DMS53 (cell line): ENCODE data around the gene RAET1L.
"Not testable (repeated sequence)": the region's sequence is repeated elsewhere in the genome, so short reads cannot be mapped to it uniquely, and the experiment has no call there.

Experiments used
- DNase-seq: peaks from one replicate; lab custom pipeline; 2025; lab: John Stamatoyannopoulos, UW

The RAET1L gene

DNA sequence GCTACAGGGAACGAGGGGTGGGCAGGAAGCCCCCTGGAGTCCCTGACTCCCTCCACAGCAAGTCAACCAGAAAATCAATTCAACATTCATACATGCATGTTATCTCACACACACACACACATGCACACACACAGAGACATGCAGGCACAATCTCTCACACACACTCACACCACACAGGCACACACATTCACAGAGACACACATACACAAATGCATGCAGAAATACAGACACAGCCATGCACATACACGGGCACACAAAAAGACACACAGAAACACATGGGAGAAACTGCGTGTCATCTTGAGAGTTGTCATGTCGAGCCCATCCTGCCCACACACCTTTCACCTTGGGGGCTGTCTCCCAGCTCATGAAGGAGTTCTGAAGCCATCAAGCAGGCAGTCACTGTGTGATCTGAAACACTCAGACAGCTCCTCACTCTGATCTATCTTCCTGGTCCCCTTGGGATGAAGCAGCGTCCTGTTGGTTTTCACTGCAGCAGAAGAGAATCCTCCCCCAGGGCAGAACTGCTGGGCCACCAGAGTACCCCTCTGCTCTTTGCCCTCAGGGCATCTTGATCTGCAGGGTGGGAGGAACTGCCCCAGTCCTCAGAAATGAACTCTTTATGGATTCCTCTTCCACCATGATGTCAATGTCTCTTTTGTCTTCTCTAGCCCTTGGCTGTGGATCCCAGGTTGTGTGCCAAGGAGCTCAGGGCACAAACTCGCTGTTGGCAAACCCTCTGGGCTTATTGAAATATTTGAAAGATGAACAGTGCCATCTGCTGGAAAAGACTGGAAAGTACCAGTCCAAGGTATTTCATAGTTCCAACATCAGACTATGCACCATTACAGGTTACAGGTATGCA lies 8.8 kb downstream of the RAET1L start:
- DNase-seq: peak; percentile 84

DNA sequence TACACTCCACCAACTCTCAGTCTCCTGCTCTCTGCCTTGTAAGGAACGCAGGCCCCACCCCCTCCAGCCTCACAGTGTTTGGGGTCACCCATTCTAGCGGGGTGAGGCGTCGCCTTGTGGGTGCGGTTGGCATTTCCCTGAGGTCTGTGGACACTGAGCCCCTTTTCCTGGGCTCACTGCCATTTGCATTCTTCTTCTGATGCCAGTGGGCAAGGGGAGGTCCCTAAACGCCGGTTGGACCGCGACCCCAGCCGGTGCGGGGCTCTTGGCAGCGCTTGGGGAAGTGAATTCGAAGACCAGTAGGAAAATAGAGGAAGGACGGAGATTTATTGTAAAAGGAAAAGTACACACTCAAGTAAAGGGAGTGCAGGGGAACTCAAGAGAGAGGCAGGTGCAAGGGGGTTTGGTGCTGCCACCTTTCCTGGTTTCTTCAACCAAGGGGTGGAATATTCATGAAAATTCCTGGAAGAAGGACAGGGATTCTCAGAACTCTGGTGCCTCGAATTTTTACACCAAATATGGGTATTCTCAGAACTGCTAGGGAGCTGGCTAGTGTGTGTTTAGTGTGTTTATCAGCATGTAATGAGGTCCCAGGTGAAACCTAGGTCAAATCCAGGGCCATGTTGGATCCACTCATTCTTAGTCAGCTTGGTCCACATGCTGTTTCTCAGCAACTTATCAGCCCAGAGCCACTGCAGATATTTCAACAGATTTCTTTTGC lies 9.9 kb downstream of the RAET1L start:
- DNase-seq: not testable (repeated sequence)

DNA sequence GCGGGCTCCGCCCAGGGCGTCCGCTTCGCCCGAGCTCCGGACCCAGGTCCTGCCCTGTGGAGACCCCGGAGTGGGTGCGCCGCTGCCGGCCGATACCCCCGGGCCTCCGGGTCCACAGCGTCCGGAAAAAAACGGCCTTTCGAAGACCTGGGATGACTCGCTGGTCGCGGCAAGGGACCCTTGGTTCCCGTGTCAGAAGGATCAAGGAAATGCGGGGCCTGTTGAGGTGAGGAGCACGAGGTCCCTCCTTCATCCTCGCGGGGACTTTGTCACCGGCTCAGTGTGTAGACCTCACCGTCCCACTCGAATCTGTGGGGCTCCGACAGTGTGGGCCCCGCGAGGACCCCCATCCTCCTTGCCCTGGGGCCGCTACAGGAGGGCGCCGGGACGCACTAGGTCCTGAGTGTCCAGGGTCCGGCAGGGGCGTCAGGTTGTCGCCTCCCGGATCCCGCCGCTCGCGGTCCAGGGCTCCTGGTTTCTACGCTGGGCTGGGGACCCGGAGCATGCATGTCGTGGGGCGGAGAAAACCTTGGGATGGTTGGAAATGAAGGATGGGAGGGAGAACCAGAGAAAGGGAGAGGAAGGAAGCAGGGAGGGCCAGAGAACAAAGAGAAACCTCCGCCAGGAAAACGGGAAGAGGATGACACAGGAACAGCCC lies 10.6 kb downstream of the RAET1L start:
- peak; percentile 19 for DNase-seq

DNA sequence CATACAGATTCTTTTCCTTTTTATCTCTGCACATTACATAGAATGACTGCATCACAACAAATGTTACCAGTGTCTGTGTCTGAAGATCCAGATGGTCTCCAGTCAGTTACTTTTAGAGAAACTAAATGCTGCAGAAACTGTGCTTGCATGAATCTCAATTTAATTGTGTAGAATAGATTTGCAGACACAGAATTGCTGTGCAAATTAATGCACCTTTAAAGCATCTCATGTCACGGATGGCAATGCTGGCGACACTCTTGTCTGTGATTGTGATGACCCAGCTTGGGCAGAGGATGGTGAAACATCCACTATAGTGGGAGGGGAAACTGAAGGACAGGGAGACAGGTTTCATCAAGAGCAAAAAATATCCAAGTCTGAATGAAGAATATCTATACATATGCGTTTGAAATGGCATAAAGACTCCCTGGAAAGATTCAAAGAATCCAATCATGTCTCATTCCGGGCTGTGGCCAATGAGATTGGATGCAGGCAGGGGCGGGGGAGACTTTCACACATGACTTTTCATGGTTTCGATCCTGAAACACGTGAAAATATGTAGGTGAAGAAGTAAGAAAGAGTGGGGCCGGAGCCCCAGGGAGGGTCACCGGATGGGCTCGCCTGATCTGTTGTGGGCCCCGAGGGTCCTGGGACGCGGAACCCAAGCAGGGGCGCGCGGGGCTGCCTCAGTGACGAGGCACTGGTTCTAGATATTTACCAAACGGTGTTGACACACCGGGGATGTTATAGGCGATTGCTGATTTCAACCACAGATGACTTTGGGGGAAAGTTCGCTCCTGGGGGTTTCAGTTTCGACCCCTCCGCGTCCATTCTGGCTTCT lies 11.3 kb downstream of the RAET1L start:
- DNase-seq: not testable (repeated sequence)

DNA sequence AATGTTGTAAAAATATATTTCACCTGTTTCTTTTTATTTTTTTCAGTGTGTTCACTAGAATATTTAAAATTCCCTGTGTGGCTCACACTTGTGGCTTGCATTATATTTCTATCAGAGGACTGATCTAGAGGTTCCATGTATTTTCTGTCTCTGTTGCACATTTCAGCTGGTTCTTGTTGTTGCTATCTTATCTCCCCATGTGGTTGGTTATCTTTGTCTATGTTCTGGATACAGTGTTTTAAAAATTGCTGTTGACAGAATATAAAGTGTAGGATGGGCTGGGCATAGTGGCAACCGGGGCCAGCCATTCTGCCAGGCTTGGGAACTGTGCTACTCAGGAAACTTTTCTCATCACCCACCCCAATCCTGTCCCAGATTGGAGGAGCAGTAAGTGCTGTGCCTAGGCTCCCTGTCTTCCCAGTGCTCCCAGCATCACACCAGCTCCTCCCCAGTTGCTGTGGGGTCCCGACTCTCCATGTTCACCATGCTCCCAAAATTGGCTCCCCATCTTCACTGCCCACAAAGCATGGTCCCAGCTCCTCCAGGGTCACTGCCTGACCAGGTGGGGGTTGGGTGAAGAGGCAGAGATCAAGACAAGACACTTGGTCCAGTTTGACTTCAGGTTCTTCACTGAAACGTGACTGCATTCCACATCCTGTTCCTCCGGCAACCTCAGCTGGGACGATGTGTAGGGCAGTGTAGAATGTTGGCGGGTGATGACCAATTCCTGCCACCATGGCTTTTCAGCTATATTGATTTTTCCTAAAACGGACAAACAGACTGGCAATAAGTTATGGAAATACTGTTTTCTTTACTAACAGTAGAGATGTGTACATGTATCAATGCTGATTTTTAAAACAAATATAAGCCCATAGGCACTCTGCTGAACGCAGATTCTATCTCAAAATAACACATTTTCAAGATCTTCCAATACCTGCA lies 12.2 kb downstream of the RAET1L start:
- not testable (repeated sequence) for DNase-seq

DNA sequence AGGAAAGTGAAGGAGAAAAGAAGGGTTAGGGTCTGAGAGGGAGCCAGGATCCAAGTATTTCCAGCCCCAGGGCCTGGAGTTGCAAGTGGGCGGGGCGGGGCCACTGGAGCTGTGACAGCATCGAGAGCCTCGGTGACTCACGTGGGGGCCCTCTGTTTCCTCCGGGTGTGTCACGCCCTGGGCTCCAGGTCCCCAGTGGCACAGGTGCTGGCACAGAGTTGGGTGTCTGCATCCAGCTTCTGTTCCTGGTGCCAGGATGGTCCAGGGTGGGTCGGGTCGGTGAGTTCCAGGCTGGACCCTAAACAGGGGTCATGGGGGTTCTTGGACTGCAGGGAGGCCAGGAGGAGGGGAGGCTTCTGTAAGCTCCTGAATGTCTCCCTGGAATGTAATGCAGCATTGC lies 16.7 kb downstream of the RAET1L start:
- DNase-seq: peak; percentile 73

DNA sequence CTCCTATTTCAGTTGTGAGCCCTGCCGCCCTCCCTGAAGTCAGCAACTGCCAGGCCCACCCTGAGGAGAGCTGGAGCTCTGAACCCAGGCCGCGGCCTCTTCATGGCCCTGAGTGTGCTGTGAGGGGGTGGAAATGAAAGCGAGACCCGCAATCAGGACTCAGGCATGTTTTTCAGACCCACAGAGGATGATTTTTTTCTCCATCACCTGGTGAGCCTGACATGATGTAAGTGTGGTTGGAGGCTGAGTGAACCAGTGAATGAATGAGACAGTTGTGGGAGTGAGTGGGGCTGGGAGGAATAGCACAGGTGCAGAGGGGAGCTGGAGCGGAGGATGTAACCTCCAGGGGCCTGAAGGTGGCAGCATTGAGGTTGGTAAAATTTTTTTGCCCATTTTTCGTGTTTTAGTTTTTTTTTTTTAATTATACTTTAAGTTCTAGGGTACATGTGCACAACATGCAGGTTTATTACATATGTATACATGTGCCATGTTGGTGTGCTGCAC lies 18.3 kb downstream of the RAET1L start:
- DNase-seq: peak; percentile 66

DNA sequence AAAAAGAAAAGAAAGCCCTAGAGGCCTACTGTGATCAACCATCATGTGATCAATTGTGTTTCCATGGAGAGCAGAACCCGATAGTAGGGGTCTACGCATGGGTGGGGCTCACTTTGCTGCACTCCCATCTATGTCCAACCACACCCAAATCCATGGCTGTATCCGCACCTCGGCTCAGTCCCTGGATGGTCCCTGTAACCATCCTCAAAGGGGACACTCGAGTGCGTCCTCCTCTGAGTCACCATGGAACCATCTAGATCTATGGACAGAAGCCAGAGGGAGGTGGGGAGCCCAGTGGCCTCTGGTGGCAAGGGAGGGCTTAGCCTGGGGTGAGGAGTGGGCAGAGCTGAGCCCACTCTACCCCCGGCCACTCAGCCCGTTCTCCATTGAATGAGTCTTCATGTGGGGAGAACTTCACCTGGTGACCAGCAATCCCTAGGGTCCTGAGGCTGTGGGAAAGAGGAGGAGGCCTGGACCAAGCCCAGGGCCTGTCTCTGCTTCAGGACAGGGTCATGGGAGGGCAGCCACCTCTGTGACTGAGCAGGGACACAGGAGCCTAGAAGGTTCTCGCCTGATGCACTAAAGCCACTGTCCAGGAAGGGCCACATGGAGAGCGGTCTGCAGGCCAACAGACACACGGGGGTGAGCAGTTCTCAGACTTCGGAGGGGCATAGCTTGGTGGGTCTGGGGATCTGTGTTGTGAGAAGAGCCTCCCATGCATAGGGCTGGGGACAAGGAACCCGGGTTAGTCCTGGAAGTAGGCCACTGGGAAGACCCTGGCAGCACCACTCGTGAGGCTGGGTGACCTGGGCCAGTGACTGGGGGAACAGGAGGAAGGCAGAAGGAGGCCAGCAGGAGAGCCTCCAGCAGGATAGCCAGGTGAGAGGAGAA lies 19.3 kb downstream of the RAET1L start:
- DNase-seq: peak; percentile 33

DNA sequence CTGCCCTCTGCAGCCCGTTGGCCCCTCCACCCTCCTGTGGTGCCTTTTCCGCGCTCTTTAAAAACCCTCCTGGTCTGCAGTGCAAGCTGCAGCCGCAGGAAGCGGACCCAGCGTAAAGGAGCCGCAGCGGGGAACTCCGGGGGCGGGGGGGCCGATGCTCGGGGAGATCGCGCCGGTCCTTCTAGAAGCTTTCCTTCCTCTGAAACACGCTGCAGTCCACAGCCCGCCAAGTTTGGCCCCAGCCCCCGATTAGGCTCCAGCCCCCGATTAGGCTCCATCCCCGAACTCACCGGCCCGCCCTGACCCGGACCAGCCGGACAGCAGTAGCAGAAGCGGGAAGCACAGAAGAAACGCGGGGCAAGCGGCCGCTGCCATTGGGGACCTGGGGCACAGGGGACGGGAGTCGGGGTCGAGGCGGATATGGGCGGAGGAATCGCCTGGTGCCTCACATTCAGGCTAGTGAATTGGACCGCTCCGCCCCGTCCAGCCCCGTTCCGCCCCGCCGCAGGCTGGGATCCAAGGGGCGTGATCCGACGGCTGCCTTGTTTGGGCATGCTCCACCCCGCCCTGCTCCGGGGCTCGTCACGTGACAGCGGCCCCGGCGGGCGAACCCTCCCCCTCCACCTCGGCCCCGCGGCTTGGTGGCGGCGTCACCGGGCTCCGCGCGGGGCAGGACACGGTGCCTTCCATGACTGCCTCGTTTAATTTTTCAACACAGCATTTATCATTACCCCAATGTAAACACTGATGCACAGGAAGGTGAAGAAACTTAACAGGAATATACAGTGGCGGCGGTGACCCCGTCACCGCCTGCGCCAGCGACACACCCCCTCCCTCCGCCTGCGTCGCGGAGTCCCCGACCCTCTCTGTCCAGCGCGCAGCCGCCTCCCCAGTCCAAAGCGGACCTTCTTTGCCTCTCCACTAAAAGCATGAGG lies 20.3 kb downstream of the RAET1L start:
- peak; percentile 94 for DNase-seq

DNA sequence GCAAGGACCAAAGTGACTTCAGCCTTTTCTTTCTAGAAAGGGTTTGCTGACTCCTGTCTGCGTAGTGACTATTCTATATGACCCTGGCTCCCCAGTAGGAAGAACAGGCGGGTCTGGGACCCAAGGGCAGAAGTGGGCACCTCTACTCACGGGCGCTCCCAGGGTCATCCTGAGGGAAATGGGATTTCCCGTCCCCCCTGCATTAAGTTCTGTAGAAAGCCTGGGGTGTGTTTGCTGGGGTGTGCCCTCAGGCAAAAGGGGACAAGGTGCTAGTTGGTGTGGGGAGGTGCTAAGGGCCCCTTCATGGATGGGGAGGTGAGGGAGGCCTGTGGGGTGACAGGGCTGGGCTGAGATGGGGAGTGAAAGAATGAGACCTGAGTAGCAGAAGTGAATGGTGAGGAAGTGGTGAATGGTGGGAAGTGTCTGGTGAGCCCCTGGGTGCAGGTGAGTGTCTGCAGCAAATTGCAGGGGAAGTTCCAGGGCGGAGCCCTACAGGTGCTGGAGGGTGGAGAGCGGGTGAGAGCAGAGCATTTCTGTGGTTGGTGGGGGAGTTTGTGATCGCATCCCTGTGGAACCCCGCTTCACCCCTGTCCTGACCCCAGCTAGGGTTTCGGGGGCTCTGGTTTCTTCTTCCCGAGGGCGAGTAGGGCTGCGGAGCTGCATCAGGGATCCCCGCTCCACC lies 21.1 kb downstream of the RAET1L start:
- DNase-seq: no peak

DNA sequence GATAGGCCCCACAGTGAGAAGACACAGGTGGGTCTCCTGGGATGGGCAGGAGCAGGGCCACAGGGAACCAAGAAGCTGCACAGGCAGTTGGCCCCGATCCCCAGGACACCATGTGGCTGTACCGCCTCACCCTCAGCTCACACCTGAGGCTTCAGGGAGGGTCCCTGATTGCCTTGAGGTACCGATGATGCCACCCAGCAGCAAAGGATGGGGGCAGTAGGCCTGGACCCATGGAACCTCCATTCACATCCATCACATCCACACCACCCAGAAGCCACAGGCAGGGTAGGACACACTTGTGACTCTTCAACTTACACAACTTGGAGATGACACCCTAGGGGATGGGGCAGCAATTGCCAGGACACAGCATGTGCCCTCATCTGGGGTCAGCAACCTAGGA lies 21.7 kb downstream of the RAET1L start:
- DNase-seq: not testable (repeated sequence)

DNA sequence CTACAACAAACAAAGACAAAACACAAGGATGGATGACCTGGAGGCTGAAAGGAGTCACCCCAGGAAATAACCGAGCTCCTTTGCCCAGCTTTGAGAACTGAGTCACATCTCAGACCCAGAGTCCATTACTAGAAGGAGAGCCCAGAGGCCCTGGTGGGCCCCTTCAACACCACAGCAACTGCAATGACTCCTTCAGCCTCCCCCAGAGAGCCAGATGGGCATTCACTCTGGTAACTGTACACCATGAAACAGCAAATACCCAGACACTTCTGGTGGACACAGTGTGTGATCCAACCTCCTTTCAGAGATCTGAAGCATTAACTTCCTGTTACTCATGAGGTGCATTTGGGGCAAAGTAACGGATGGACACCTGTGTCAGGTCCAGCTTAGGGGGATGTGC lies 22.6 kb downstream of the RAET1L start:
- no peak for DNase-seq

DNA sequence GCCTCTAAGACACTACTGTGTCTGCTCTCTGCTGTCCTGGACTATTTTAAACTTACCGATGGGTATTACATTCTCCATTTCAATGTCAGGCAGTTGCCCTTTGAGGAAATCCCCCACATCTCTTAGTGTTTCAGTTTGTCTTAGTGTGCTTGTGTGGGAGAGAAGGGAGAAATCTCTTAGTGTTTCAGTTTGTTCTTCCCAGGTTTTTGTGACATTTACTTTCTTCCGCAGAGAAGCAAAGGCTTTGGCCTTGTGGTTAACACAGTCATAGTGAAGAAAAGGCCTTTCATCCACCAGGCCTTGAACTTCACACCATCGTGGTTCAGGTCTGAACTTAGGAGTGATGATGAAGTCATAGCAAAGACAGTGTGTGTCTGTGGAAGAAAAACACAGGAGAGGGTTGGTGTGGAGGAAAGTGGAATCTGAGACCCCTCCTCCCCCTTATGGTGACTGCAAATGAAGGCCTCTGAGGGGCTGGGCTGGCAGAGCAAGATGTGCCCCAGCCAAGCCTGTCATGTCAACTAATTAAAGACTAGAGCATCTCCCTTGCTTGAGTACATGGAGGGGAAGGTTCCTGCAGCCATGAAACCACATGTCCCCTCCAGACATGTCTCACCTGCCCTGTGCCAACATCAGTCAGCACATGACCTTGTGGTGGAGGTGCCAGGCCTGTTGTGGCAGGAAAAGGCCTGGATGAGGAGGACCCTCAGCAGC lies 23.9 kb downstream of the RAET1L start:
- DNase-seq: no peak

DNA sequence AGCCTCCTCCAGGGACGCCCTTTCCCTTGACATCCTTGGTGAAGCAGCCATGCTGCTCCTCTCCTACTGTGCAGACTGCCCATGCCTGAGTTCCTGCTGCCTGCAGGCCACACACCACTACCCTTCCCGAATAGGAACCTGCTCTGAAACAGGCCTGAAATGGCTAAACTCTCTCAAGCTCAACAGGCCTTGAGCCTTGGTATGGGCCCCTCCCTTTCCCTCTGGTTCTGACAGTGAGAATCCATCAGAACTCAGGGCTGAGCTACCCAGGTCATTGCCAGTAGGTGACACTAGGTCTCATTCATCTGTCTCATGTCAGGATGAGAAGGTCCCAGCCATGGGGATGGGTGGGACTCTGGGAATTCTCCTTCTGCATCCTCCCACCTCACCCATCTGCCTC lies 25.7 kb downstream of the RAET1L start:
- no peak for DNase-seq

DNA sequence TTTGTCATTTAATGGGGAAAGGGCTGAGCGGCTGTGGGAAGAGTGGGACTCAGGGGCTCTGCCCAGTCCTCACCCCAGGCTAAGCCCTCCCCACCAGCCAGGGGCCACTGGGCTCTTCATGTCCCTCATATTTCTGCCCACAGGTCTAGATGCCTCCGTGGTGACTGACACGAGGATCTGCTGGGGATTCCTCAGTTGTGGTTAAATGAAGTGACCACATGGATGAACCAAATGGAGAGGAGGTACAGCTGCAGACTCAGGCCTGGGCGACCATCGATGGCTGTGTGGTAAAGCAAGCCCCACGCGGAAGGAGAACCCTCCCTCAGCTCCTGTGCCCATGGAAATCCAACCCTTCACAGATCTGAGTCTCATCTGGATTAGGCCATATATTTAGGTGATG lies 29.4 kb downstream of the RAET1L start:
- no peak for DNase-seq

DNA sequence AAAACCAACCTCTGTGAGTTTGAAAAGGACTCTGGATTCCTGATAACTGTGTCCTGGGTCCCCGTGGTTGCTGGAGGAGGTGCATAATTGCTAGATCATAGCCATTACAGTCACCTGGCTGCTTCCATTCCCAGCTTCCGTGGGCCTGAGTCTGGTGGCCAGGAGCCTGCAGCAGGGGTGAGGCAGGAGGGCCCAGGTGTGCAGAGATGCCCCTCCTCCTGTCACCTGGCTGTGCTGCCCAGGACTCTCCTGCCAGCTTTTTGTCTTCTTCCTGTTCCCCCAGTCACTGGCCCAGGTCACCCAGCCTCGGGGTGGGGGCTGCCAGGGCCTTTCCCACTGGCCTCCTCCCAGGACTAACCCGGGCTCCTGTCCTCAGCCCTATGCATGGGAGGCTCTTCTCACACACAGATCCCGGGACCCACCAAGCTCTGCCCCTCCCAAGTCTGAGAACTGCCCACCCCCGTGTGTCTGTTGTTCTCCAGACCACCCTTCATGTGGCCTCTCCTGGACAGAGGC lies 30.0 kb downstream of the RAET1L start:
- DNase-seq: no peak

DNA sequence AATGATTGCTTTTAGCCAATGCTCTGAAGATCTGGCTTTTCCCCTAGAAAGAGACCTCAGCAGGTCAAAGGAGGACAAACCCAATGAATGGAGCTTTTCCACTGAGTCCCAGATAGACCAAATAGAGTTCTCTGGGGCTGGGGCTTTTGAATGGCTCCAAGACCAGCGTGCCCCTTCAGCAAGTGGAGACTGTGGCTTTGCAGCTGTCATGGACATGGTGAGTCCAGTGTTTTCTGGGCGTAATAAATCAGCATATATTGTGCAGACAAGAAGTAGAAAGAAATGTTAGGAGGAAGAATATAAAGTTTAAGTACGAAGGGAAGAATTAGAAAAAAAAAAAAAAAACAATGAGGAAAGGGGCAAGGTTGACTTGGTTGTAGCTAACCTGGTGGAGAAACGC lies 33.5 kb downstream of the RAET1L start:
- DNase-seq: no peak
